HCT116 (cell line): ENCODE results near the gene LRFN2. TPM values are rescaled to one million over a fixed set of nuclear protein-coding genes. Genes with fewer than 3 reads are reported as not detected.

Experiments
- ATAC-seq: fragments of 200-7000 bp; cut with Tn5 transposase; 2 replicates; pipeline ENCODE4 v1.9.1; 2020; ENCODE audit warnings: mild to moderate bottlenecking, moderate library complexity
- BruUV-seq: library from RNA; stranded (reverse); fragments of 400-500 nt; replicated peaks from 2 replicates; lab custom pipeline; 2021; lab: Mats Ljungman, UMichigan
- CTCF ChIA-PET: fragments of 300-600 bp; sonication (Branson Sonifier 250); formaldehyde crosslinking; loops from one replicate; lab custom pipeline; 2021; ENCODE audit warnings: antibody characterized with exemption; lab: Charles Lee
- POLR2A ChIA-PET: fragments of 300-600, 350-600 bp; sonication (Branson Sonifier 250); formaldehyde crosslinking; loops from one replicate; lab custom pipeline; 2021; ENCODE audit warnings: antibody characterized with exemption; lab: Charles Lee
- RAD21 ChIA-PET, 2 experiments: fragments of 300-600 bp; sonication (Branson Sonifier 250); formaldehyde crosslinking; loops; one replicate each; lab custom pipeline; 2023; ENCODE audit warnings: low total read pairs in 2 of 2; ENCODE audit not compliant: uncharacterized antibody in 2 of 2, unreplicated experiment in 2 of 2, low non-redundant PET in 1 of 2; lab: Charles Lee
- DNase-seq: peaks from one replicate; pipeline ENCODE4 v3.0.0-alpha.2; 2010; ENCODE audit warnings: low read depth, low spot score
- H2AFZ ChIP-seq: fragments of 200-600 bp; shearing (Covaris generic), sonication (generic); 2 replicates; pipeline ENCODE4 v1.6.1; 2017; ENCODE audit warnings: low read depth, mixed run types, mixed read lengths, antibody characterized with exemption, low read length; ENCODE audit not compliant: poor library complexity, severe bottlenecking
- H3K27ac ChIP-seq: 2 replicates; pipeline ENCODE4 v1.5.1; 2012; ENCODE audit warnings: low read depth, low read length
- H3K27me3 ChIP-seq: fragments of 200-600 bp; sonication (generic); 2 replicates; pipeline ENCODE4 v1.6.1; 2016; ENCODE audit warnings: mixed run types, low read length, mixed read lengths; ENCODE audit not compliant: insufficient read depth
- H3K36me3 ChIP-seq, 2 experiments: fragments of 200-500 bp in 1 of 2; fragments of 200-600 bp in 1 of 2; sonication (Bioruptor generic) in 1 of 2; sonication (generic) in 1 of 2; 2 replicates each; pipeline versions ENCODE4 v1.5.1 to v1.6.1; 2014 to 2016; ENCODE audit warnings: low read length in 2 of 2, inconsistent platforms in 1 of 2, mixed read lengths in 1 of 2, mixed run types in 1 of 2; ENCODE audit not compliant: insufficient read depth in 2 of 2, control insufficient read depth in 1 of 2
- H3K4me1 ChIP-seq, 2 experiments: fragments of 200-600 bp in 1 of 2; sonication (generic) in 1 of 2; 2 replicates each; pipeline versions ENCODE4 v1.5.1 to v1.6.1; 2012 to 2017; ENCODE audit warnings: low read length in 2 of 2, inconsistent platforms in 1 of 2, mild to moderate bottlenecking in 1 of 2, mixed read lengths in 1 of 2, mixed run types in 1 of 2, moderate library complexity in 1 of 2; ENCODE audit not compliant: insufficient read depth in 2 of 2, control insufficient read depth in 1 of 2
- H3K4me2 ChIP-seq: fragments of 200-600 bp; sonication (generic); 2 replicates; pipeline ENCODE4 v1.6.1; 2017; ENCODE audit warnings: mixed run types, low read length, mixed read lengths
- H3K4me3 ChIP-seq, 2 experiments: fragments of 200-600 bp in 1 of 2; sonication (generic) in 1 of 2; replicated peaks in 1 of 2; 2 replicates each; pipeline ENCODE4 v1.5.1; 2011 to 2016; ENCODE audit warnings: low read length in 2 of 2, control low read depth in 1 of 2, low read depth in 1 of 2, mild to moderate bottlenecking in 1 of 2, mixed read lengths in 1 of 2, mixed run types in 1 of 2
- H3K79me2 ChIP-seq: fragments of 200-600 bp; sonication (generic); 2 replicates; pipeline ENCODE4 v1.6.1; 2017; ENCODE audit warnings: mild to moderate bottlenecking, mixed run types, low read length, moderate library complexity, mixed read lengths; ENCODE audit not compliant: insufficient read depth
- H3K9ac ChIP-seq: fragments of 200-600 bp; sonication (generic); 2 replicates; pipeline ENCODE4 v1.6.1; 2016; ENCODE audit warnings: low read length, mixed read lengths
- H3K9me2 ChIP-seq: fragments of 200-600 bp; sonication (generic), shearing (Covaris generic); 2 replicates; pipeline ENCODE4 v1.6.1; 2017; ENCODE audit warnings: mixed run types, mild to moderate bottlenecking, moderate library complexity; ENCODE audit not compliant: insufficient read depth
- H3K9me3 ChIP-seq, 2 experiments: fragments of 200-500 bp in 1 of 2; fragments of 200-600 bp in 1 of 2; sonication (Bioruptor generic) in 1 of 2; sonication (generic) in 1 of 2; 2 replicates each; pipeline ENCODE4 v1.6.1; 2014 to 2017; ENCODE audit warnings: low read length in 2 of 2, mixed read lengths in 2 of 2, inconsistent platforms in 1 of 2, low read depth in 1 of 2, mild to moderate bottlenecking in 1 of 2, mixed run types in 1 of 2, moderate library complexity in 1 of 2; ENCODE audit not compliant: control insufficient read depth in 1 of 2, insufficient read depth in 1 of 2
- H4K20me1 ChIP-seq: fragments of 200-600 bp; sonication (generic), shearing (Covaris generic); 2 replicates; pipeline ENCODE4 v1.6.1; 2017; ENCODE audit warnings: mixed run types, mild to moderate bottlenecking, moderate library complexity; ENCODE audit not compliant: insufficient read depth
- CEBPB ChIP-seq: IDR thresholded peaks from 2 replicates; pipeline ENCODE4 v1.6.1; 2012; ENCODE audit warnings: low read depth
- FOSL1 ChIP-seq: IDR thresholded peaks from 2 replicates; pipeline ENCODE4 v1.6.1; 2012; ENCODE audit warnings: low read depth
- JUND ChIP-seq: IDR thresholded peaks from 2 replicates; pipeline ENCODE4 v1.6.1; 2012
- POLR2A ChIP-seq: IDR thresholded peaks from 2 replicates; pipeline ENCODE4 v1.7.0; 2011; ENCODE audit warnings: borderline replicate concordance; ENCODE audit not compliant: insufficient read depth, insufficient read length; ENCODE audit errors: extremely low read depth
- SP1 ChIP-seq: IDR thresholded peaks from 2 replicates; pipeline ENCODE4 v1.6.1; 2012; ENCODE audit warnings: low read depth
- YY1 ChIP-seq: IDR thresholded peaks from 2 replicates; pipeline ENCODE4 v1.6.1; 2011; ENCODE audit warnings: low read length, low read depth, moderate library complexity, mild to moderate bottlenecking; ENCODE audit not compliant: insufficient replicate concordance; ENCODE audit errors: extremely low read depth
- ZFX ChIP-seq: fragments of 450-650 bp; IDR thresholded peaks from 2 replicates; pipeline ENCODE4 v1.6.1; 2017
- ZNF274 ChIP-seq: fragments of 200-500 bp; sonication (Bioruptor generic); IDR thresholded peaks from 2 replicates; pipeline ENCODE4 v1.6.1; 2014; ENCODE audit warnings: mild to moderate bottlenecking, low read depth, low read length, inconsistent platforms
- intact Hi-C: fragments of 100-400 bp; cut with micrococcal nuclease; formaldehyde crosslinking; loops from 2 replicates; pipeline ENCODE4 v1.10.0; 2022
- total RNA-seq: library from RNA; stranded (reverse); gene quantifications from one replicate; pipeline ENCODE4 v1.2.1, GENCODE V29; 2021; ENCODE audit not compliant: unreplicated experiment
- TF ChIP-seq, protein P1 (sequence below), 3 experiments: fragments of 200-600 bp in 1 of 3; sonication (generic) in 1 of 3; IDR thresholded peaks in 2 of 3; conservative IDR thresholded peaks in 1 of 3; 2 replicates each; pipeline ENCODE4 v1.5.1; 2012 to 2017; ENCODE audit warnings: low read depth in 2 of 3, low read length in 2 of 3, antibody characterized with exemption in 1 of 3, borderline replicate concordance in 1 of 3, control low read depth in 1 of 3, mild to moderate bottlenecking in 1 of 3, mixed read lengths in 1 of 3, mixed run types in 1 of 3, moderate library complexity in 1 of 3; ENCODE audit not compliant: insufficient read depth in 1 of 3
- TF ChIP-seq, protein P2 (sequence below): IDR thresholded peaks from 2 replicates; pipeline ENCODE4 v1.6.1; 2012; ENCODE audit warnings: low read depth
- TF ChIP-seq, protein P3 (sequence below): IDR thresholded peaks from 2 replicates; pipeline ENCODE4 v1.6.1; 2012

LRFN2 gene
- total RNA-seq, 1 experiment from 2014 or later, result not detected

DNA sequence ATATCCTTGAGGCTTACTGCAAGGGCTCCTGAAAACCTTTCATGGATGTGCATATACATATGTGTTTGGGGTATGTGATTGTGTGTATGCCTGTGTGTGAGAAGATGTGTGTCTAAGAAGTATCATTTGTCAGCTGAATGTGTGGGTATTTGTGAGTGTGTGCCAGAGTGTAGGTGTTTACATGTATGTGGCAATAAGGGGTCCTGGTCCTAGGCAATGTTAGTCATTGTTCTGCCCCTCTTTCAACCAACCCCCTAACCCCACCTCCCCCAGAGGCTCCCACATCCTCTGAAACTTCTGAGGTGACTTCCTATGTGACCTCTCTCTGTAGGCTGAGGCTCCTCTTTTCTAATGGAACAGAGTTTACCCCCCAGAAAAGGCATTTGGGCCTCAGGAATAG lies 186.4 kb downstream of the LRFN2 start (continued):
- TF ChIP-seq POLR2A (no peak), ZFX (no peak), CEBPB (no peak), FOSL1 (no peak), YY1 (no peak), SP1 (no peak)
- TF ChIP-seq, protein P1, sequence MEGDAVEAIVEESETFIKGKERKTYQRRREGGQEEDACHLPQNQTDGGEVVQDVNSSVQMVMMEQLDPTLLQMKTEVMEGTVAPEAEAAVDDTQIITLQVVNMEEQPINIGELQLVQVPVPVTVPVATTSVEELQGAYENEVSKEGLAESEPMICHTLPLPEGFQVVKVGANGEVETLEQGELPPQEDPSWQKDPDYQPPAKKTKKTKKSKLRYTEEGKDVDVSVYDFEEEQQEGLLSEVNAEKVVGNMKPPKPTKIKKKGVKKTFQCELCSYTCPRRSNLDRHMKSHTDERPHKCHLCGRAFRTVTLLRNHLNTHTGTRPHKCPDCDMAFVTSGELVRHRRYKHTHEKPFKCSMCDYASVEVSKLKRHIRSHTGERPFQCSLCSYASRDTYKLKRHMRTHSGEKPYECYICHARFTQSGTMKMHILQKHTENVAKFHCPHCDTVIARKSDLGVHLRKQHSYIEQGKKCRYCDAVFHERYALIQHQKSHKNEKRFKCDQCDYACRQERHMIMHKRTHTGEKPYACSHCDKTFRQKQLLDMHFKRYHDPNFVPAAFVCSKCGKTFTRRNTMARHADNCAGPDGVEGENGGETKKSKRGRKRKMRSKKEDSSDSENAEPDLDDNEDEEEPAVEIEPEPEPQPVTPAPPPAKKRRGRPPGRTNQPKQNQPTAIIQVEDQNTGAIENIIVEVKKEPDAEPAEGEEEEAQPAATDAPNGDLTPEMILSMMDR (IDR thresholded peaks at IDR 0.05 in 2 of 3, conservative IDR thresholded peaks at IDR 0.05 in 1 of 3; ENCODE audit: borderline replicate concordance in 1 of 3, insufficient read depth in 1 of 3, low read depth in 2 of 3, low read length in 2 of 3), result no peak

DNA sequence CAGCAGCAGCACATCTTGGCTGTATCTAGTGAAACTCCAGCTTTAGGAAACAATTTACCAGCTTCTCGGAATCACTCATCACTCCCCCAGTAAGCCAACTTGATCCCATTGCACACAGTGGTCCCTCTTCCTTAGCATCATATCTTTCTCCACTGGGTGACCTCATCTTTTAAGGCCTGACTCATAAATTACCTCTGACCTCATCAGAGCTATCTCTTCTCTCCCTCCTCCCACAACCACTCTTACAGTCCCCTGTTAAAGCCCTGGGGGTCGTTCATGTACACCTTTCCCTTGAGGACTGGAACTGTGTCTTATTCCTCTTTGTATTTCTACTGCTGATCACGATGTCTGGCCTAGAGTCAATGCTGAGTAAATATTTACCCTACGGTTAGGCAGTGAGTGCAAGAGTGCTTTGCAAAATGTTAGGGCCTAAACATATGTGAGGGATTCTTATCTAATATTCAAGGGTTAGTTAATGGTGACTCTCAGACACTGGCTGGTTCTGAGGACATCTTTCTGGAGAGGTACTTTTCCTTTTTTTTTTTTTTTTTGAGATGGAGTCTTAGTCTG lies 187.2 kb downstream of the LRFN2 start:
- no peak overlapping the region for H3K9ac ChIP-seq
- H2AFZ ChIP-seq, result no peak overlapping the region
- no peak overlapping the region for H3K4me2 ChIP-seq
- no peak overlapping the region for H3K4me3 ChIP-seq
- no peak for TF ChIP-seq ZNF274
- TF ChIP-seq, protein P1 (IDR thresholded peaks at IDR 0.05 in 2 of 3, conservative IDR thresholded peaks at IDR 0.05 in 1 of 3; ENCODE audit: borderline replicate concordance in 1 of 3, insufficient read depth in 1 of 3, low read depth in 2 of 3, low read length in 2 of 3), result no peak
- TF ChIP-seq, protein P2, sequence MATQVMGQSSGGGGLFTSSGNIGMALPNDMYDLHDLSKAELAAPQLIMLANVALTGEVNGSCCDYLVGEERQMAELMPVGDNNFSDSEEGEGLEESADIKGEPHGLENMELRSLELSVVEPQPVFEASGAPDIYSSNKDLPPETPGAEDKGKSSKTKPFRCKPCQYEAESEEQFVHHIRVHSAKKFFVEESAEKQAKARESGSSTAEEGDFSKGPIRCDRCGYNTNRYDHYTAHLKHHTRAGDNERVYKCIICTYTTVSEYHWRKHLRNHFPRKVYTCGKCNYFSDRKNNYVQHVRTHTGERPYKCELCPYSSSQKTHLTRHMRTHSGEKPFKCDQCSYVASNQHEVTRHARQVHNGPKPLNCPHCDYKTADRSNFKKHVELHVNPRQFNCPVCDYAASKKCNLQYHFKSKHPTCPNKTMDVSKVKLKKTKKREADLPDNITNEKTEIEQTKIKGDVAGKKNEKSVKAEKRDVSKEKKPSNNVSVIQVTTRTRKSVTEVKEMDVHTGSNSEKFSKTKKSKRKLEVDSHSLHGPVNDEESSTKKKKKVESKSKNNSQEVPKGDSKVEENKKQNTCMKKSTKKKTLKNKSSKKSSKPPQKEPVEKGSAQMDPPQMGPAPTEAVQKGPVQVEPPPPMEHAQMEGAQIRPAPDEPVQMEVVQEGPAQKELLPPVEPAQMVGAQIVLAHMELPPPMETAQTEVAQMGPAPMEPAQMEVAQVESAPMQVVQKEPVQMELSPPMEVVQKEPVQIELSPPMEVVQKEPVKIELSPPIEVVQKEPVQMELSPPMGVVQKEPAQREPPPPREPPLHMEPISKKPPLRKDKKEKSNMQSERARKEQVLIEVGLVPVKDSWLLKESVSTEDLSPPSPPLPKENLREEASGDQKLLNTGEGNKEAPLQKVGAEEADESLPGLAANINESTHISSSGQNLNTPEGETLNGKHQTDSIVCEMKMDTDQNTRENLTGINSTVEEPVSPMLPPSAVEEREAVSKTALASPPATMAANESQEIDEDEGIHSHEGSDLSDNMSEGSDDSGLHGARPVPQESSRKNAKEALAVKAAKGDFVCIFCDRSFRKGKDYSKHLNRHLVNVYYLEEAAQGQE, result no peak
- TF ChIP-seq CEBPB, result no peak
- TF ChIP-seq JUND, result no peak
- TF ChIP-seq, protein P3, sequence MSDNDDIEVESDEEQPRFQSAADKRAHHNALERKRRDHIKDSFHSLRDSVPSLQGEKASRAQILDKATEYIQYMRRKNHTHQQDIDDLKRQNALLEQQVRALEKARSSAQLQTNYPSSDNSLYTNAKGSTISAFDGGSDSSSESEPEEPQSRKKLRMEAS, result no peak
- H3K79me2 ChIP-seq, result no peaks in the 10 kb centered on the region
- ChIA-PET POLR2A (no interaction called here), RAD21 (no interaction called here), CTCF (no interaction called here)
- no peak overlapping the region for H3K27ac ChIP-seq
- no peaks in the 10 kb centered on the region for H4K20me1 ChIP-seq
- no peaks in the 10 kb centered on the region for H3K4me1 ChIP-seq
- DNase-seq (no peak), ATAC-seq (no peak)
- H3K9me2 ChIP-seq, result no peaks in the 10 kb centered on the region
- no peaks in the 10 kb centered on the region for H3K36me3 ChIP-seq
- intact Hi-C loops, result no loop called here
- H3K27me3 ChIP-seq, result 0 out of 2 replicates have a peak, but pooled peaks cover 4% of the 10 kb centered on the region
- H3K9me3 ChIP-seq, result no peaks in the 10 kb centered on the region
- no TSS peak for BruUV-seq
